ENCODE measurements around the gene SLC24A1. TPM values are rescaled to one million over a fixed set of nuclear protein-coding genes. Genes with fewer than 3 reads are reported as not detected.

Gene SLC24A1
- total and polyA plus RNA-seq, 2 of the 13 experiments (the other 11 are each of a cell fraction or from before 2014, with no cell fraction given) = 5.9 to 8.3 TPM

GRCh38 chr15:65619626-65620290 is 2.0 kb upstream of the SLC24A1 start:
- Histone ChIP-seq H3K4me2 (ENCODE audit: low read depth, low read length) (no peak overlapping the region), H3K27ac (ENCODE audit: extremely low read length, insufficient read depth, low read length) (no peak overlapping the region), H3K27me3 (ENCODE audit: control insufficient read depth in 1 of 2, insufficient read depth in 2 of 2, low read length in 2 of 2) (no peaks in the 10 kb centered on the region; a peak in 1 of 5 replicates), H3K9me3 (ENCODE audit: low read length) (no peaks in the 10 kb centered on the region), H3K79me2 (ENCODE audit: insufficient read depth, low read length) (no peaks in the 10 kb centered on the region), H3K4me3 (replicated peaks in 1 of 3; ENCODE audit: insufficient read depth in 1 of 3, low read depth in 2 of 3, low read length in 3 of 3) (no peak overlapping the region), H3K9ac (ENCODE audit: insufficient read depth, low read depth, low read length) (no peak overlapping the region), H3K36me3 (replicated peaks in 1 of 2; ENCODE audit: control insufficient read depth in 1 of 2, insufficient read depth in 2 of 2, low read length in 2 of 2) (peaks cover 4 to 13% of the 10 kb centered on the region in 2 experiments; a peak in 3 of 5 replicates), H4K20me1 (ENCODE audit: insufficient read depth, low read length) (no peaks in the 10 kb centered on the region), H3K4me1 (ENCODE audit: insufficient read depth, low read length) (no peaks in the 10 kb centered on the region), H2AFZ (ENCODE audit: low read length) (no peak overlapping the region)
- ATAC-seq (no peak), FAIRE-seq (no peak), DNase-seq (ENCODE audit: low spot score) (no peak)
- ChIA-PET CTCF (ENCODE audit: low intra/inter-chr PET ratio, low total read pairs) (no interaction called here), POLR2A (no interaction called here)
- BruUV-seq (replicated peaks) = no TSS peak
- 91% methylated on average over 5 of the region's 5 CpGs for WGBS (ENCODE audit: low lambda C conversion rate)
- TF ChIP-seq SRSF1 (optimal IDR thresholded peaks at IDR 0.05; ENCODE audit: low read depth, low read length) (no peak), SNAPC2 (CRISPR knock-in tag; IDR thresholded peaks at IDR 0.05) (no peak), FOXP1 (IDR thresholded peaks at IDR 0.05) (no peak), FOXP1 (CRISPR knock-in tag; IDR thresholded peaks at IDR 0.05) (no peak), ZNF747 (CRISPR knock-in tag; IDR thresholded peaks at IDR 0.05; ENCODE audit: borderline replicate concordance) (no peak), RARA (CRISPR knock-in tag; IDR thresholded peaks at IDR 0.05) (no peak), MTERF4 (CRISPR knock-in tag; IDR thresholded peaks at IDR 0.05) (no peak), RFXAP (CRISPR knock-in tag; IDR thresholded peaks at IDR 0.05; ENCODE audit: borderline replicate concordance) (no peak), ZFP82 (CRISPR knock-in tag; IDR thresholded peaks at IDR 0.05; ENCODE audit: borderline replicate concordance) (no peak), IRF2 (CRISPR knock-in tag; IDR thresholded peaks at IDR 0.05) (no peak), JDP2 (CRISPR knock-in tag; IDR thresholded peaks at IDR 0.05; ENCODE audit: borderline replicate concordance) (no peak), NBN (conservative IDR thresholded peaks at IDR 0.05) (no peak), ZNF800 (CRISPR knock-in tag; IDR thresholded peaks at IDR 0.05) (no peak), KLF12 (CRISPR knock-in tag; IDR thresholded peaks at IDR 0.05; ENCODE audit: borderline replicate concordance) (no peak), ZNF891 (CRISPR knock-in tag; IDR thresholded peaks at IDR 0.05) (no peak), SOX5 (CRISPR knock-in tag; IDR thresholded peaks at IDR 0.05; ENCODE audit: borderline replicate concordance) (no peak), HNRNPH1 (optimal IDR thresholded peaks at IDR 0.05; ENCODE audit: low read depth, low read length) (no peak), MAX (IDR thresholded peaks at IDR 0.05) (no peak), SP1 (IDR thresholded peaks at IDR 0.05) (no peak), SP1 (CRISPR knock-in tag; IDR thresholded peaks at IDR 0.05) (no peak), TCF7 (IDR thresholded peaks at IDR 0.05; ENCODE audit: low read depth) (no peak)
- intact Hi-C loops (cut with micrococcal nuclease; ENCODE audit: unreplicated experiment) (no loop called here), in situ Hi-C loops (cut with HindIII; ENCODE audit: extremely low pct_ligation_motif_present, low pct_unique_long_range_greater_than_20kb) (no loop called here)
